Right cardiac atrium (tissue), 5 donors: Measurements from ENCODE around the gene WDR90. TPM values are rescaled to one million over a fixed set of nuclear protein-coding genes. Genes with fewer than 3 reads are reported as not detected.

Experiments used
- ATAC-seq, 2 donors: fragments of 200-7000 bp; cut with Tn5 transposase; one replicate each; pipeline versions ENCODE4 v1.8.0 to v1.9.1; 2020; ENCODE audit warnings: moderate library complexity in 2 of 2, mild to moderate bottlenecking in 1 of 2
- DNase-seq, 3 donors: peaks; one replicate each; pipeline ENCODE4 v3.0.0-alpha.2; 2020
- H3K27ac ChIP-seq: one replicate; pipeline ENCODE4 v1.5.1; 2013; ENCODE audit warnings: mild to moderate bottlenecking, low read length, control low read depth, moderate library complexity
- H3K27me3 ChIP-seq: one replicate; pipeline ENCODE4 v1.6.1; 2013; ENCODE audit not compliant: control insufficient read depth, insufficient read depth
- H3K4me1 ChIP-seq: one replicate; pipeline ENCODE4 v1.6.1; 2013; ENCODE audit warnings: low read length; ENCODE audit not compliant: control insufficient read depth, insufficient read depth
- H3K4me3 ChIP-seq: one replicate; pipeline ENCODE4 v1.5.1; 2013; ENCODE audit warnings: low read length, control low read depth
- H3K9me3 ChIP-seq: one replicate; pipeline ENCODE4 v1.6.1; 2013; ENCODE audit warnings: low read length; ENCODE audit not compliant: control insufficient read depth
- WGBS: extraction: QIAGEN DNeasy Blood & Tissue Kit; methylation state at CpG from one replicate; pipeline ENCODE4 v1.1.7; 2013; 5-methylcytosine and 5-hydroxymethylcytosine counted together
- intact Hi-C, 4 donors: fragments of 100-400 bp; cut with DNase I; formaldehyde crosslinking; loops; one replicate each; pipeline versions ENCODE4 v1.11.0 to v1.14.0; 2022 to 2023
- polyA plus RNA-seq: library from polyadenylated mRNA; stranded (reverse); fragments of 200-250 nt; gene quantifications from one replicate; pipeline ENCODE4 v1.2.3, GENCODE V29; 2013
- total RNA-seq, 4 donors: library from RNA; stranded (reverse); fragmentation: NEBNext Ultra II Directional; extraction: Animal tissue kit (Norgen Biotek cat#: 25700); gene quantifications; one replicate each; pipeline ENCODE4 v1.2.1, GENCODE V29; 2021
- donor health status: healthy with polysubstance abuse.
- donor health status: DM: no; HTN: yes; CAD: no.
- donor health status: DM: no; HTN: no; CAD: no.
- donor health status: DM: no; HTN: yes; CAD: no; lungs with severe emphysema.
- donor health status: DM: yes; HTN: yes; CAD: no.

Gene WDR90
- total and polyA plus RNA-seq, 5 donors = 8.1 to 13.7 (median 11.9) TPM

GRCh38 chr16:616733-617586 is 32.2 kb upstream of the WDR90 start:
- Histone ChIP-seq H3K27ac (no peak overlapping the region), H3K4me1 (no peaks in the 10 kb centered on the region), H3K9me3 (no peaks in the 10 kb centered on the region), H3K27me3 (no peaks in the 10 kb centered on the region), H3K4me3 (no peak overlapping the region)
- DNase-seq = peak in 1 of 3 donors; percentile 49
- intact Hi-C loops = no loop called here
- 93% methylated on average over 39 of the region's 39 CpGs for WGBS
- peak; percentile 38 to 44 for ATAC-seq

GRCh38 chr16:617855-618254 is 31.3 kb upstream of the WDR90 start:
- peak in 1 of 2 donors; percentile 14 for ATAC-seq
- WGBS = 89% methylated on average over 16 of the region's 16 CpGs

GRCh38 chr16:619476-620100 is 29.6 kb upstream of the WDR90 start:
- ATAC-seq = no peak
- Histone ChIP-seq H3K9me3 (no peaks in the 10 kb centered on the region), H3K27ac (no peak overlapping the region), H3K4me3 (no peak overlapping the region), H3K4me1 (peaks cover 2% of the 10 kb centered on the region), H3K27me3 (no peaks in the 10 kb centered on the region)
- intact Hi-C loops = no loop called here
- 91% methylated on average over 20 of the region's 20 CpGs for WGBS
- DNase-seq = peak in 2 of 3 donors; percentile 46 to 50

More at GRCh38 chr16:617855-618254, 31.3 kb upstream of the WDR90 start:
- intact Hi-C loops = no loop called here
- H3K4me3 ChIP-seq = no peak overlapping the region
- DNase-seq = peak in 1 of 3 donors; percentile 44
- H3K27ac ChIP-seq = no peak overlapping the region
- H3K27me3 ChIP-seq = no peaks in the 10 kb centered on the region
- H3K9me3 ChIP-seq = no peaks in the 10 kb centered on the region
- peaks cover 2% of the 10 kb centered on the region for H3K4me1 ChIP-seq

GRCh38 chr16:620700-621525 is 28.3 kb upstream of the WDR90 start:
- H3K27ac ChIP-seq = no peak overlapping the region
- no peaks in the 10 kb centered on the region for H3K27me3 ChIP-seq
- intact Hi-C loops = no loop called here
- 82% methylated on average over 41 of the region's 41 CpGs for WGBS
- no peaks in the 10 kb centered on the region for H3K9me3 ChIP-seq
- DNase-seq = peak in 1 of 3 donors; percentile 25
- no peak overlapping the region for H3K4me3 ChIP-seq
- no peak for ATAC-seq
- peaks cover 2% of the 10 kb centered on the region for H3K4me1 ChIP-seq

GRCh38 chr16:621526-622105 is 27.5 kb upstream of the WDR90 start:
- DNase-seq = peak in 2 of 3 donors; percentile 49 to 51
- Histone ChIP-seq H3K4me1 (peaks cover 2% of the 10 kb centered on the region), H3K27ac (no peak overlapping the region), H3K4me3 (no peak overlapping the region), H3K9me3 (no peaks in the 10 kb centered on the region), H3K27me3 (no peaks in the 10 kb centered on the region)
- 83% methylated on average over 21 of the region's 21 CpGs for WGBS
- no peak for ATAC-seq
- intact Hi-C loops = no loop called here

- H3K27ac ChIP-seq = no peak overlapping the region
- H3K9me3 ChIP-seq = no peaks in the 10 kb centered on the region
- no peak overlapping the region for H3K4me3 ChIP-seq
- H3K4me1 ChIP-seq = peaks cover 2% of the 10 kb centered on the region
- peak in 1 of 3 donors; percentile 45 for DNase-seq
- H3K27me3 ChIP-seq = no peaks in the 10 kb centered on the region
- intact Hi-C loops = no loop called here
- ATAC-seq = no peak
- WGBS = 92% methylated on average over 17 of the region's 17 CpGs
These were observed 26.3 kb upstream of the WDR90 start for GRCh38 chr16:622920-623280.

- Histone ChIP-seq H3K4me3 (no peak overlapping the region), H3K9me3 (no peaks in the 10 kb centered on the region), H3K4me1 (peaks cover 2% of the 10 kb centered on the region), H3K27me3 (no peaks in the 10 kb centered on the region), H3K27ac (no peak overlapping the region)
- WGBS = 78% methylated on average over 10 of the region's 10 CpGs
- peak in 1 of 3 donors; percentile 2 for DNase-seq
- no peak for ATAC-seq
- intact Hi-C loops = no loop called here
These were observed 24.6 kb upstream of the WDR90 start for GRCh38 chr16:624526-625070.

GRCh38 chr16:625117-625976 is 23.8 kb upstream of the WDR90 start:
- intact Hi-C loops = no loop called here
- Histone ChIP-seq H3K9me3 (no peaks in the 10 kb centered on the region), H3K4me3 (no peak overlapping the region), H3K27me3 (no peaks in the 10 kb centered on the region), H3K4me1 (peaks cover 2% of the 10 kb centered on the region), H3K27ac (no peak overlapping the region)
- ATAC-seq (no peak), DNase-seq (peak in 2 of 3 donors; percentile 50 to 55)
- 94% methylated on average over 37 of the region's 37 CpGs for WGBS

GRCh38 chr16:625977-626765 is 23.0 kb upstream of the WDR90 start:
- Histone ChIP-seq H3K27ac (no peak overlapping the region), H3K4me3 (no peak overlapping the region), H3K9me3 (no peaks in the 10 kb centered on the region), H3K4me1 (peaks cover 2% of the 10 kb centered on the region), H3K27me3 (no peaks in the 10 kb centered on the region)
- WGBS = 93% methylated on average over 35 of the region's 35 CpGs
- intact Hi-C loops = no loop called here
- ATAC-seq (no peak), DNase-seq (peak in 1 of 3 donors; percentile 51)
